ENCODE measurements around the gene RET.

Gene RET

DNA sequence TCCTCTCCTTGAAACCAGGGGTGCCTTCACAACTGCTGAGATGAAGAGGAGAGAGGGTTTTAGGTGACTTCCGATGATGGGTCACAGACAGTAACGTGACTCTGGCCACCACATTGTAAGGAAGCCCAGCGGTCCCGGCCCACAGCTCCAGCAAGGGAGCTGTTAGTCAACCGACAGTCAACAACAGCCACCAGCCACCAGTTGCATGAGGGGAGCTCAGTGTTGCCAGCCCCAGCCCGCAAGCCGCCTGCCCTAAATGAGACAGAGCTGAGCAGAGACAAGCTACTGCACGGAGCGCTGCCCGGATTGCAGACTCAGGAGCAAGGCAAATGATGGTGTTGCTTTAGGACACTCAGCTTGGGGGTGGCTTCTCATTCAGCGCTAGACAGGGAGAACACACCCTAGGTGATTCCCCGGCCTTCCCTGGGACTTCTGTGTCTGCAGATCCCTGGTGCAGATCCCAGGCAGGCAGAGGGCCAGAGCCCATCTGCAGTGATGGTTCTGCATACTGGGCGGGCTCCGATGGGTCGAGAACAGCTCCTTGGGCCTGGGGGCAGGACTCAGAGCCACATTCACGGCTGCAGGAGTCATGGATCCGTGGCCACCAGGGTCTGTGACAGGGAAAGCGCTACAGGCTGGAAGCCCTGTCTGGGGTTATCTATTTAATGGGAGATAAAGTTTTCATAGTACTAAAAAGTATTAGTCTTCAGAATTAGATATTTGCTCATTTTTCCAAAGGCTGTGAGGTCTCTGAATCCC is 14.3 kb upstream of the RET start:
- no peak for DNase-seq

DNA sequence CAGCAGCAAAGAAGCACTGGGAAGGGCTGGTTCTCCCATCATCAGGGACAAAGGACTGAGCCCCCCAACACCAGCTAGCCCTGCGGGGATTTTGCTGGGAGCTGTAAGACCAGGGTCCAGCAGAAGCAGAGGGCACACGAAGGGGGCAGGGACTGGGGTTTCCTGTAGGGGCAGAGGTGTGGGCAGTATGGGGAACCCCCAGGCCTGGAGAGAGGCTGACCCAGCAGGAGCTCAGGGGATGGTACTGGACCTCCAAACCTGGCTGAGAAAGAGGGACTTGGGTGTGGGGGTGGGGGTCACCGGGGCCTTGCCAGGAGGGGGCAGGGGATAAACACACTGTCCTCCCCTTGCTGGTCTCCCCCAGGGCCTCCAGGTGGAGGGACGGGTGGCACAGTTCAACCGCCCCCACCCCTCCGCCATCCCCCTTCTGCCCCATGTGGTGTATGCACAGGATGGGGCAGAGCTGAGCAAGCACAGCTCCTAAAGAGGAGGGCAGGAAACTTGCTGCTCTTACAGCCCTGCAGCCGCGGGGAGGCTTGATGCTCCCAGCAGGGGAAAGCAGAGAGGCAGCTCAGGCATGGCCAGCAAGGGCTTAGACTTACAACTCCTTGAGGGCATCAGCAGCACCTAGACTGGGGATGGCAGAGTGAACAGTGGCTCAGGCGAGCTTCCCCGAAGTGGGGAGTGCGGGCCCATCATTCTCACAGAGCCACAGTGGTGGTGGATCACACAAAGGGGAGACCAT is 12.4 kb upstream of the RET start:
- DNase-seq, result no peak

GRCh38 chr10:43065234-43065633 is 11.6 kb upstream of the RET start:
- no peak for DNase-seq

DNA sequence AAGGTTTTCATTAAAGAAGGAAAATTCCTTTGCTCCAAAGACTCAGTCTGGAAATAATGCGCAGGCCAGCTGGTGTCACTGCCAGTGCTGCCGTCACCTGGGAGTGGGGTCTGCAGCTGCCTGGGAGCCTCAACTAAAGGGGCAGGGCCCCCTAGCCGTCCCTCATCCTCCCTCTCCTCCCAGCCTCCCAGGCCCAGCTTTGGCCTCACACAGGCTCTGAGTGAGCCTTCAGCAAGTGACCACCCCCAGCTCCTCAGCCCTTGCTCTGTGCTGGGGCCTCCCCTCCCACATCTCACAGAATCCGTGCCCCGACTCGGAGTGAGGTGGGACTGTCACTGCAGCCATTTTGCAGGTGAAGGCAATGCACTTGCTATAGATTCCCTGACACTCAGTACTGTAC is 11.1 kb upstream of the RET start:
- DNase-seq, result no peak

DNA sequence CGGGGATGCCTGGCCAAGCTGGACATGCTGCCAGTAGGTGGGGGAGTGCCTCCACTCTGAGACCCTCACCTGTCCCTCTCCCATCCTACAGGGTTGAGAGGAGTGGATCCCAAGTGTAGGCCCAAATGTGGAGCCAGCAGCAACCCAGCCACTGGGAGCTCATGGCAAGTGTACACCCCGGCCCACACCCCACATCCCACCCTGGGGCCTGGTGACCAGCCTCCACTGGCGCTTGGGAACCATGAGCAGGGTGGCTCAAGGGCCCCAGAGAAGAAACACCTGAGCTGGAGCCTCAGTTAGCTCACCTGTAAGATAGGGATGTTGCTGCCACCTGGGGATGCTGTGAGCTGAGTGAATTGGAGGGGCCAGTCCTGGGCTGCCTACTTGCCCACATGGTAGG is 10.4 kb upstream of the RET start:
- DNase-seq, result no peak

DNA sequence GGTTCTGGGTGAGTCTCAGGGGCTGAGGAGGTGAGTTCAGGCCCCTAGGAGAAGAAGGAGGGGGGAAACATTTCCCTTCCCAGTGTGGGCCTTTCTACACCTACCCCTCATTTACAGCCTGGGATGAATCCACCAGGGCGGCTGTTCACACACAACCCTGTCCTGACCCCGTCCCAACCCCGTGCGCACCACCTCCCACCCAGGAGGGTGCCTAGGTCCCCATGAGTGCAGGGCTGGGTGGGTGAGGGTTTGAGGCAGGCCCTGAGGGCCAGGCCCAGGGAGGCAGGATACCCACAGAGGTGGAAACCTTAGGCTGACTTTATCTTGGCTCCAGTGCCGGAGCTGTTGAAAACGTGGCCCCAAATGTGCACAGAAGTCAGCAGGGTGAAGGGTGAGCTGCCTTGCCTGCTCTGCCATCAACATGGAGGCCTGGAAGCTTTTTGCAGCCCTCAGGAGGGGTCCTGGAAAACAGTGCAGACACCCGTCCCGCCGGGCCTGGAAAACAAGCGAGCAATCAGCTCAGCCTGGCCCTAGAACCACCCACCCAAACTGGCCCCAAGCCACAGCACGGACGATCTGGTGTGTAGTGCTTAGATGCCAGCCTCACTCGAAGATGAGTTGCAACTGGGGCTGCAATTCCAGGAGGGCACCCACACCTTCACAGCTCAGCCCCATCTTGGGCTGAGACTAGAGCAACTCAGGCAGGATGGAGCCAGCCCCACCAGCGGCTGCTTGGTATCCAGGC is 9.3 kb upstream of the RET start:
- no peak for DNase-seq

- DNase-seq, result no peak
Measured at GRCh38 chr10:43068136-43068395, 8.8 kb upstream of the RET start.

DNA sequence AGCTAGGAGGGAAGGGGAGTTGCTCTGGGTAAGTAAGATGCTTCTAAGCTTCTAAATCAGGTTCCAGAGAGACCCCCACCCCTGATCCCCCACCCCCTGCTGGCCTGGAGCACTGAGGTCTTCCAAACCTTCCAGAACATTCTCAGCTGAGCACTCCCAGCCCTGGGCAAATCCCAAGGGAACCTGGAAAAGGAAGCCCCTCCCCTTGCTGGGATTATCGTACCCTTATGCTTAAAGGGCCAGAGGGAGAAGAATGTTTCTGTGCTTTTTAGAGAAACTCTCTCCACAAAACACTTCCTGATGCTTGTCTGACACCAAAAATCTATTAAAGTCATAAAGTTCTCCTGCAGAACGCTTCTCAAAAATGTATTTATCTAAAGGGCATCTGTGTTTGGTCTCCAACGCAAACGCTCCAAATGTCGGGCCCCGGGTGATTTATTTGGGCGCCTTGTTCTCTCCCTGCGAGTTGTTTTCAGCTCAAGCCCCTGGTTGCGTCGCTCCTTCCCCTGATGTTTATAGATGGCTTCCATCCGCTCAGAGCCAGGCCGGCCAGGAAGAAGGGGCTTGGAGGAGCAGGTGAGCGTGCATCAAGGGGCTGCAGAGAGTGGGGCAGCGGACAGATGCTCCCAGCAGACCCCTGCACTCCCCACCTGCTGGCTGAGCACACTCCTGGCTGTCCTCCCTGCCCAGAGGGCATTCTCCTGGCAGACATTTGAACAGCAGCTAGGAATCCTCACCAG is 8.2 kb upstream of the RET start:
- no peak for DNase-seq

- no peak for DNase-seq
Measured at GRCh38 chr10:43069211-43069515, 7.7 kb upstream of the RET start.

GRCh38 chr10:43069579-43069978 is 7.3 kb upstream of the RET start:
- DNase-seq, result no peak

DNA sequence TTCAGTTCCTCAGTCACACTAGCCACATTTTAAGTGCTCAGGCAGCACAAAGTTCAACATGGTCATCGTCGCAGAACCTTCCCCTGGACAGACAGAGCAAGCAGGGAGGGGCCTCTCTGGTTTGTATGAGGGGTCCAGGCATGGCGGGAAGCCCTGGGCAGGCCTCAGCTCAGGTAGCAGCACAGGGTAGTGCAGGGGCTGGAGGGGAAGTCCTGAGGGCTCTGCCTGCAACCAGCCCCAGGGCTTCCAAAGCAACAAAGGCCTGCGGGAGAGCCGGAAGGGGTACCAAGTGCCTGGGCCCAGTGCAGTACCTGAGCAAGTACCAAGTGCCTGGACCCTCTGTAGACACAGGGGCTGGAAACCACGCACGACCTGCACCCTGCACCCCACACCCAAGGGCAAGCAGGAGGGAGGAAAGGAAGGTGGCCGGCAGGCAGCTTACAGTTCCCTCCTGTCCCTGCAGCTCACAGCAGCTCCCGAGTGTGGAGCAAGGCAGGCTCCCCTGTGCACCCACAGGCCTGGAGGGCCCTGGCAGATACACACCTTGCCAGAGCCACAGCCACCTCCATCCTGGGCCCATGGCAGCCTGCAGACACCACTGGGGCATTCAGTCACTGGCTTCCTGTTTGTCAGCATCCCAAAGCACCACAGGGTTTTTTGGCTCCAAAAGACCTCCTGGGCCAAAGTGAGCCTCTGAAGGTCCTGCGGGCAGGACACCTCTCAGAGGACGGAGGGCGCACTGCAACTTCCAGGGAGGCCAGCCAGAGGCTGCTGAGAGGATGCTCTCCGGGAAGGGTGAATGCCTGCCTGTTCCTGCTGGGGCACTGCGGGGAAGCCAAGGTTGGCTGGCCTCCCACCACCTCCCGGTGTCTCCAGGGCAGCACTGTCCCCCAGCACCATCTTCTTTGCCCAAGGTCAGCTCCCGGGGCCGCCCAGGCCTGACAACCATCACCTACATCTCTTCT is 6.5 kb upstream of the RET start:
- no peak for DNase-seq

DNA sequence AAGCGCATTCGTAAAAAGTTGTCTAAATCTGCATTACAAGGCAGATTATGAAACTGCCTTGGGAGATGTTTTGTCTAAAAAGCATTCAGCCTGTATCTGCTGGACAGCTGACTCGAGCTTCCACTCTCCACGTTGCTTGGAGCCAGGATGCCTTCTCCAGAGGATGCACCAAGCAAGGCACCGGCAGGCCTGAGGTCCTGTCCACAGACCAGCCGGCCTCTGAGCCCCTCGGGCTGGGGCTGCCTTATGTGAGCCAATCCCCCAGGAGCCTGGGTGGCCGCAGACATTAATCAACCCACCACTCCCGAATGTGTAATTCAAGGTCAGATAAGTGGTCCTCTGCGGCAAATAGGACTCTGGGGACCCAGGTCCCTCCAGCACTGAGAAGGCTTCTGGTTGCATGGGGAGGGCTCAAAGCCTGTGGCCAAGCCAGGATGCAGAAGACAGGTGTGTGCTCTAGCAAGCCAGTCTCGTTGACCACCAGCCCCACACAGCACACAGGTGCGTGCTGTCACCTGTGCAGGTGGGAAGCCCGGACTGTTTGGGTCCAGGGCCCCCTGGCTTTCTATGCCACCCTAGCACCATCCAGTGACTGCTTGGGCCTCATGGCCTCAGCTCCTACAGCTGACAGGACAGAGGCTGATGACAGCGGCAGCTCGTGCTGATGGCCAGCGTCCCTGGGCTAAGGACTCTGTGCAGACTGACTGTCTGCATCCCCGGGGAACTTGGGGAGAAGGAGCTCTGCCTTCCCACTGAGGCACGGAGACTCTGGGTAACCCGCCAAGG is 4.8 kb upstream of the RET start:
- DNase-seq, result no peak

DNA sequence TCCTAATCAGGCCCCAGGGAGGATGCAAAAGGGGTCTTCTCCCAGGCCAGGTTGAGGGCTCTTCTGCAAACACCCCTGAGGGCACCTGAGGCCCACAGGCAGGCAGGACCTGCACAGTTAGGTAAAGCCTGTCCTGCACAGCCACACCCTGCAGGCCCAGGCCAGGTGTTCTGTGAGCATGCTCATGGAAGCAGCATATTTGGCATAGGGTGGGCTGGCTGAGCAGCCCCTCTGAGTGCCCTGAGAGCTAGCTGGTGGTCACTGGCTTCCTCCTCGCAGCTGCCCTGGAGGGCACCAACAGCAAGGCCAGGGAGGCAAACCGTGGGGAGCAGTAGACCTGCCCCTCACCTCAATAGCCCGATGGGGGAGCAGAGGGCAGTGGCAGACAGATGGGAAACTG is 3.7 kb upstream of the RET start:
- no peak for DNase-seq

- DNase-seq, result no peak
Measured at GRCh38 chr10:43073721-43074120, 3.1 kb upstream of the RET start.

- DNase-seq, result no peak
Measured at GRCh38 chr10:43074409-43074808, 2.5 kb upstream of the RET start.

GRCh38 chr10:43074827-43075611 is 1.9 kb upstream of the RET start:
- DNase-seq, result no peak

DNA sequence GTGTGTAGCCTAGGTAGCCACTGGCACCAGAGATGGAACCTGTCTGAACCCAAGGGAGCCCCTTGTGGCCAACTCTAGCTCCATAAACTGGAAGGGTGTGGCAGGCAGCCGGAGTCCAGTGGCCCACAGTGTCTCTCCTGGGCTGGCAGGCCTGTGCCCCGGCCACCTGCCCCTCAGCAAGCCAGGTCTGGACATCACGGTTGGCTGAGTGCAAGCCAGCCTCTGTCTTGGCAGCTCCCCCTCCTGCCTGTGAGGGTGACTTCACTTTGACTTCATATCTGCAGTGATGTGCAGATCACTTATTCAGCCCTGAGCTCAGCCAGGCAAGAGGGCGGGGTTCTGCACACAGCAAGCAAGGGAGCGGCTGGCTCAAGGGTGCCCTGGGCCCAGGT is 1.3 kb upstream of the RET start:
- DNase-seq, result no peak

- DNase-seq, result no peak
Measured at GRCh38 chr10:43076311-43076875, 476 bp upstream of the RET start.

- no peak for DNase-seq
Measured at GRCh38 chr10:43077421-43078171, 727 bp downstream of the RET start.

Data from C1 segment of cervical spinal cord (tissue), 14 donors.